NCI-H1930 (cell line): ENCODE measurements around the gene MRPL46.
"Not testable (repeated sequence)": the region's sequence is repeated elsewhere in the genome, so short reads cannot be mapped to it uniquely, and the experiment has no call there.

Source experiments
- DNase-seq, 2 experiments: peaks; one replicate each; lab custom pipeline; 2025; lab: John Stamatoyannopoulos, UW

The MRPL46 gene

GRCh38 chr15:88441076-88441730 lies 26.0 kb downstream of the MRPL46 start:
- DNase-seq, result no peak

- no peak for DNase-seq
These were observed 27.2 kb downstream of the MRPL46 start for GRCh38 chr15:88440021-88440420.

GRCh38 chr15:88438181-88438580 lies 29.0 kb downstream of the MRPL46 start:
- no peak for DNase-seq

- not testable (repeated sequence) for DNase-seq
These were observed 33.1 kb downstream of the MRPL46 start for GRCh38 chr15:88434106-88434505.

DNA sequence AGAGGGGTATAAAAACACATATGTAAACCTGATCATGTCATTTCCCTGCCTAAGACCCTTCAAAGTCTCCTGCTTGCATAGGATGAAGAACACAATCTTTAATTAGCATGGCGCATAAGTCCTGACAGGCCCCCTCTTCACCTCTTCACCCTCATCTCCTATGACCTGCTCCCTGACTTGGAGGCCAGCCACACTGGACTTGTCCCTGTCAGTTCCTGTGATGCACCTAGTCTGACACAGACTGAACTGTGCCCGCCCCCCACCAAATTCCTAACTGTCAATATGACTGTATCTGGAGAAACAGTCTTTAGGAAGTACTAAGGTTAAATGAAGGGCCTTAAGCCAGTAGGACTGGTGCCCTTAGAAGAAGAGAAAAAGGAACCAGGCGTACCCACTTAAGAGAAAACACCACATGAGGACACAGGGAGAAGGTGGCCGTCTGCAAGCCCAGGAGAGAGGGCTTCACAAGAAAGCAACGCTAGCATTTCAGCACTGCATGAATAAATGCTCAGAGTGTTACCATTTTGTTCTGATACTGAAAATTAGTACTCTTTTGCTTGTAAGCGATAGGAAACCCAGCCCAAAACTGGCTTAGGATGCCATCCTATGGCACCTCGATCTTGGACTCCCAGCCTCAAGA lies 34.0 kb downstream of the MRPL46 start:
- no peak for DNase-seq

DNA sequence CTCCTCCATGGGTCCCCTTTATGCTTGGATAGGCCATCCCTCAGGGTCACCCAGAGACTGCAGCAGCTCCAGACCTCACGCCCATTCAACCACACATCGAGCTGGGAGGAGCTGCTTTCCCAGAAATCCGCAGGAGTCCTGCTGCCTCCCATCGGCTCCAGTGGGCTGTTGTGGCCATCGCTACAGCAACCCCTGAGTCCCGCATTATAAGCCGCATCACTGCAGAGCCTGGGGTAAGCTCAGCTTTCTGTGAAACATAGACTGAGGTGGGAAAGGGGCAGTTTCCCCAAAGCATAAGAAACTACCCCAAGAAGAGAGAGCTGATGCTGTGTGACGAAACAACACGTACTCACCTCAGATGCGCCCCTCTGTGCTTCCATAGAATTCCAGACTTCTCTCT lies 35.7 kb downstream of the MRPL46 start:
- no peak for DNase-seq

DNA sequence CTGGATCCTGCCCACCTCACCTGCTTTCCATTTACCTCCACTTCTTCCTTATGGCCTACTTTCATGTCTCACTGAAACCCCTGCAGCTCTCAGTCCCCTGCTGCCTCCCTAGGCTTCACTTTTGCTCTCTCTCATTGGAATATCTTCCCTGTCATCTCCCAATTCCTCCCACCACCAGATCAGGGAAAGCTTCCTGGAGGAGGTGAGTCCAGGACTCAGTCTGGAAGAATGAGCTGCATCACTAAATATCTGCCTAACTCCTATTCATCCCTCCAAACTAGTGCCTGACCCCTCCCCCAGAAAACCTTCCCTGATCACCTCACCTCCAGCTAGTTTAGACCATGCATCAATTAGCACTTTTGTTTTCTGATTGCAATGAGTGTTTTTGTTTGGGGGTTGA lies 37.1 kb downstream of the MRPL46 start:
- no peak for DNase-seq

- DNase-seq, result no peak
These were observed 38.2 kb downstream of the MRPL46 start for GRCh38 chr15:88428805-88429605.

DNA sequence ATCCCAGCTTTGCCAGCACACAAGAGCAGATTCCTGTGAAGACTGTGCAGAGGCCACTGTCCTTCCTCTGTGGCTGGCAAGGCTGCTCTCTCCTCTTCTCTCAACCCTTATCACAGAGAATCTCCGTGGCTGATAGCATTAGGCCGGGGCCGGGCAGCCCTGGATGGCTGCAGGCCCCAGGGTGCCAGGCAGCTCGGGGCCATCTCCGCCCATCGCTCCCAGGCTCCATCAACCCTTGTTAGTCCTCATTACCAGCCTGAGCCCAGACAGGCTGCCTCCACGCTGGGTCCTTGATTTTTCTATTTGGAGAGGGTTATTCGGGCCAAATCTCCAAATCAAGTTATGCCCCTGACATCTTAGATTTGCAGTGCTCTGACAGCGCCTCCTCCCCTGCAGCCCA lies 39.1 kb downstream of the MRPL46 start:
- DNase-seq, result no peak

- DNase-seq, result no peak
These were observed 40.9 kb downstream of the MRPL46 start for GRCh38 chr15:88426304-88426703.

- DNase-seq, result no peak
These were observed 43.9 kb downstream of the MRPL46 start for GRCh38 chr15:88423331-88423730.

DNA sequence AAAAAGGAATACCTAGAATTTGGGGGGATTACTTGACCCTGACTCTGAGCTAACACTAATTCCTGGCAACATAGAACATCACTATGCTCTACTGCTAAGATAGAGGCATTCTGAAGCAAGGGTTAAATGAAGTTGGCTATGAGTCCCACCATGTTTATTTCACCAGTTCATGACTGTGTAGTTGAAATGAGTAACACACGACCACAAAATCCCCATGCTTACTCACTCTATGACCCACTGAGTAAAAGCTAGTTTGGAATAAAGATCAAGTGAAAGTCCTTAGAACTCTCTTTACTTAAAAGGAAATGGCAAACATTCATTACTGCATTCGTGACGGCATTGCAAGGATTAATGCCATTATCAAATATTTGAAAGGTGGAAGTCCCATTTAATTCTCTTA lies 47.4 kb downstream of the MRPL46 start:
- no peak for DNase-seq
